Stimulated activated naive CD8-positive, alpha-beta T cell treated with anti-CD3 and anti-CD28 coated beads, Interleukin-15, amount 100 ng/mL, for 72 hours (primary cell): ENCODE results near the gene ZFYVE19.

Experiments used
- ATAC-seq: fragments of 150-1000 bp; cut with Tn5 transposase; 2 replicates; pipeline ENCODE4 v1.10.0; 2021; ENCODE audit warnings: mild to moderate bottlenecking, moderate library complexity
- DNase-seq, 2 donors: peaks; one replicate each; pipeline ENCODE4 v3.0.0; 2021 to 2022
- H3K27ac Mint-ChIP-seq, 2 donors: one replicate each; pipeline ENCODE4 v1.8.0; 2022; ENCODE audit warnings: mild to moderate bottlenecking in 2 of 2, mixed read lengths in 2 of 2, moderate library complexity in 2 of 2
- H3K27me3 Mint-ChIP-seq: one replicate; pipeline ENCODE4 v1.8.0; 2022; ENCODE audit warnings: mixed read lengths
- H3K4me1 Mint-ChIP-seq: one replicate; pipeline ENCODE4 v1.8.0; 2022; ENCODE audit warnings: mild to moderate bottlenecking, mixed read lengths
- H3K4me3 Mint-ChIP-seq, 2 donors: one replicate each; pipeline ENCODE4 v1.8.0; 2022; ENCODE audit warnings: mild to moderate bottlenecking in 2 of 2, mixed read lengths in 2 of 2, moderate library complexity in 1 of 2
- H3K9me3 Mint-ChIP-seq, 2 donors: one replicate each; pipeline ENCODE4 v1.8.0; 2022; ENCODE audit warnings: mixed read lengths in 2 of 2

ZFYVE19 gene

DNA sequence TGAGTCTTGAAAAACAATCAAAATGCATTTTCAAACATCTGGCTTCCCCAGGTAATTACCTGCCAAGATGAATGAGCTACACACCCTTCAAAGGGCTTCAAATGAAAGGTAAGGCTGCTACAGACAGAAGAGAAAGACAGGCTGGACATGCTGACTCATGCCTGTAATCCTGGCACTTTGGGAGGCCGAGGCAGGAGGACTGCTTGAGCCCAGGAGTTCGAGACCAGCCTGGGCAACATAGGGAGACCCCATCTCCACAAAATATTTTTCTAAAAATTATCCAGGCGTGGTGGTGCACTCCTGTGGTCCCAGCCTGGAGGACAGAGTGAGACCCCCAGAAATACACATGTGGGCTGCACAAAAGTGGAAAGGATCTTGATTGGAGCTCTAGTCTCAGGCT is 14.5 kb upstream of the ZFYVE19 start:
- Mint-ChIP-seq H3K4me1 (peaks cover 30% of the 10 kb centered on the region), H3K4me3 (no peak overlapping the region), H3K27ac (no peak overlapping the region), H3K27me3 (no peaks in the 10 kb centered on the region), H3K9me3 (no peaks in the 10 kb centered on the region)
- no peak for DNase-seq
- ATAC-seq, result no peak

DNA sequence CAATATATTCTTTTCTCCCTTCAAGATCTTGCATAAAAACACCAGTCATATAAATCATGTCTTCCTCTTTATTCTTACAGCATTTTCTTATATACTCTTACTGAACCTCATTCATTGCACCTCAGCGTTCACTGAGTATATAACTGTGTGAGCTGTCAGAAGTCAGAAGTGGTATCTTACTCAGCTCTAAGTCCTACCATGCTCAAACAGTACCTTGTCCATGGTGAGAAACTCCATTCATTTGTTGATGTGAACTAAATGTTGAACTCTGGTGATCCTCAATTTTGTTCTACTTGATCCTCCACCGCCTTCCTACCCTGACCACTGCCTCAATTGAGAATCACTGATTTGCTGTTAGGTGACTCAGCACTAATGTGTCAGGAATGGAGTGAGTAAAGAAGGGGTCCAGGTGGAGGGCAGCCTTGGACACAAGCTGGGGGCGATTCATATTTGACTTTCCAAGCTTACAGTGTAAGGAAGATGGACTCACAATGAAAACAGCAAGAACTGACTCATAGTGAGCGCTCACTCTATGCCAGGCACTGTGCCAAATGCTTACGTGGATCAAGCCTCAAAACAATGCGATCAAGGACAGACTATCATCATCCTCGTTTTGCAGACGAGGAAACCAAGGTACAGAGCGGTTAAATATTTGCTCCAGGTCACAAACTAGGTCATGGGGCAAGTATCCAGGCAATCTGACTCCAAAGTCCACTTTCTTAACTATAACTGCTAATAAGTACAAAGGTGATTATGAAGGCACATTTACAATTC is 13.5 kb upstream of the ZFYVE19 start:
- H3K4me3 Mint-ChIP-seq, result no peak overlapping the region
- peaks cover 28% of the 10 kb centered on the region for H3K4me1 Mint-ChIP-seq
- no peaks in the 10 kb centered on the region for H3K27me3 Mint-ChIP-seq
- no peak overlapping the region for H3K27ac Mint-ChIP-seq
- no peak for DNase-seq
- ATAC-seq, result peak; percentile 37
- no peaks in the 10 kb centered on the region for H3K9me3 Mint-ChIP-seq

DNA sequence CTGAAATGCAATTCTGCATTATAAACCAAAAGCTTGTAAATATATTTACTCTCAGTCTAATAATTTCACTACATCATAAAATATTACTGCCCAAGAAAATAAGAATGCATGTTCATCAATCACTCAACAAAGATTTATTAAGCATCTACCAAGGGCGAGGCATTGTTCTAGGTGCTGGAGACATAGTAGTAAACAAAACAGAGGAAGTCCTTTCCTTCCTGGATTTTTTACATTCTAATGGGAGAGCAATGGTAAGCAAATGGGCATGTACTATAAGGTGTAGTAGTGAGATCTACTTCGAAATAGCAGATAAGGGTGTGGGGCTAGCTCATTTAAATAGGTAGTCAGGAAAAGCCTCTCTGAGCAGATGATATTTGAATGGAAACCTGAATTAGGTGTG is 10.8 kb upstream of the ZFYVE19 start:
- H3K27ac Mint-ChIP-seq, result no peak overlapping the region
- H3K27me3 Mint-ChIP-seq, result no peaks in the 10 kb centered on the region
- ATAC-seq (no peak), DNase-seq (no peak)
- H3K4me3 Mint-ChIP-seq, result no peak overlapping the region
- H3K9me3 Mint-ChIP-seq, result no peaks in the 10 kb centered on the region
- H3K4me1 Mint-ChIP-seq, result peaks cover 24% of the 10 kb centered on the region

DNA sequence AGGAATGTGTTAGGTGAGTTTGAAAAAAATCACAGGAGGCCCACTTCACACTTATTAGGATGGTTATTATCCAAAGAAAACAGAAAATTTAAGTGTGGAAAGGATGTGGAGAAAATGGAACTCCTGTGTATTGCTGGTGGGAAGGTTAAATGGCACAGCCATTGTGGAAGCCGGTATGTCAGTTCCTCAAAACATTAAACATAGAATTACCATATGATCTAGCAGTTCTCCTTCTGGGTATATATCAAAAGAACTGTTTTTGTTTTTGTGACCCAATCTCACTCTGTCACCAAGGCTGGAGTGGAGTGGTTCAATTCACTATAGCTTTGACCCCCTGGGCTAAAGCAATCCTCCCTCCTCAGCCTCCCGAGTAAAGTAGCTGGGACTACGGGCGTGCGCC is 10.4 kb upstream of the ZFYVE19 start:
- DNase-seq (no peak), ATAC-seq (no peak)
- H3K4me3 Mint-ChIP-seq, result no peak overlapping the region
- no peaks in the 10 kb centered on the region for H3K27me3 Mint-ChIP-seq
- no peak overlapping the region for H3K27ac Mint-ChIP-seq
- peaks cover 29% of the 10 kb centered on the region for H3K4me1 Mint-ChIP-seq
- H3K9me3 Mint-ChIP-seq, result no peaks in the 10 kb centered on the region

DNA sequence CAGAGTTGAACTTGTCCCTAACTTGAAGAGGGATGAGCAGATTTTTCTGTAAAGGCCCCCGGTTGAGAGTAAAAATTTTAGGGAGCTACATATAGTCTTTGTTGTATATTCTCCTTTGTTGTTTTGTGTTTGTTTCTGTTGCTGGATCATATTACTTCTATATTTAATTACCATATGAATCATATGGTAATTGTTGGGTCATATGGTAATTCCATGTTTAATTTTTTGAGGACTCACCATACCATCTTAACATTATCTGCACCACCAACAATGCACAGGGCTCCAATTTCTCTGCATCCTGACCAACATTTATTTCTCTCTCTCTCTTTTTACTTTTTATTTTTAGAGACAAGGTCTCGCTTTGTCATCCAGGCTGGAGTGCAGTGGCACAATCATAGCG is 7.4 kb upstream of the ZFYVE19 start:
- no peak for ATAC-seq
- Mint-ChIP-seq H3K27ac (no peak overlapping the region), H3K4me3 (no peak overlapping the region), H3K4me1 (peaks cover 27% of the 10 kb centered on the region), H3K27me3 (no peaks in the 10 kb centered on the region), H3K9me3 (no peaks in the 10 kb centered on the region)
- DNase-seq, result no peak

DNA sequence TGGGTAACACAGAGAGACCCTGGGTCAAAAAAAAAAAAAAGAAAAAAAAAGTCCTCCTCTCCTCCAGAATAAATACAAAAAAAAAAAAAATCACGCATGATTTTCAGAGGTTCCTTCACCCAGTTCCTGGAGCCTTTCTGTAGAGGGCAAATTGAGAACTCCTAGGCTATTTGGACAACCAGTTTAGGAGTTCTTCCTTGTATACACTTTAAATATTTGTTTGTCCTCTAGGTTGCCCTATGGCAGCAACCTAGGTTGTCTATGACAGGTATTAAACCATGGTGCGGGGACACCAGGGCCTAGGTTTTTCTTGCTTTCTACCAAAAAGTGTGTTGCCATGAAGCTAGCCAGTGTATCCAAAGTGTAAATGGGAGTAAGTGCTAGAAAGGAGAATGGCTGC is 3.8 kb upstream of the ZFYVE19 start:
- H3K9me3 Mint-ChIP-seq, result no peaks in the 10 kb centered on the region
- peaks cover 31% of the 10 kb centered on the region for H3K4me1 Mint-ChIP-seq
- no peaks in the 10 kb centered on the region for H3K27me3 Mint-ChIP-seq
- ATAC-seq (no peak), DNase-seq (no peak)
- no peak overlapping the region for H3K4me3 Mint-ChIP-seq
- no peak overlapping the region for H3K27ac Mint-ChIP-seq

DNA sequence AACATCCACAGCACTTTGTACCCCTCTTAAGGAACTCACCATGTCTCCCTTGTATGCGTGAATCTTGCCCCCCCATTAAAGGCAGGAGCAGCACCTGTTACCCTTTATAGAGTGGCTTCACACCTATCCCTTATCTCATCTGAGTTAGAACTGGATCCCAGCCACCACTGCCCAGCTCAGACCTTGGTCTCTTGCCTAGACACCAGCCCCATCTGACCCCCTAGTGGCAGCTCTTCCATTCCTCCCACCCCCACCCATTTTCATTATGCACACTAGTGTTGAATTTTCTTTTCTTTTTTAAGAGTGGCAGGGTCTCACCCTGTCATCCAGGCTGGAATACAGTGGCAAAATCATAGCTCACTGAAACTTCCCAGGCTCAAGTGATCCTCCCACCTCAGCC is 3.2 kb upstream of the ZFYVE19 start:
- no peaks in the 10 kb centered on the region for H3K9me3 Mint-ChIP-seq
- ATAC-seq (no peak), DNase-seq (no peak)
- no peak overlapping the region for H3K4me3 Mint-ChIP-seq
- peaks cover 31% of the 10 kb centered on the region for H3K4me1 Mint-ChIP-seq
- no peak overlapping the region for H3K27ac Mint-ChIP-seq
- H3K27me3 Mint-ChIP-seq, result no peaks in the 10 kb centered on the region

DNA sequence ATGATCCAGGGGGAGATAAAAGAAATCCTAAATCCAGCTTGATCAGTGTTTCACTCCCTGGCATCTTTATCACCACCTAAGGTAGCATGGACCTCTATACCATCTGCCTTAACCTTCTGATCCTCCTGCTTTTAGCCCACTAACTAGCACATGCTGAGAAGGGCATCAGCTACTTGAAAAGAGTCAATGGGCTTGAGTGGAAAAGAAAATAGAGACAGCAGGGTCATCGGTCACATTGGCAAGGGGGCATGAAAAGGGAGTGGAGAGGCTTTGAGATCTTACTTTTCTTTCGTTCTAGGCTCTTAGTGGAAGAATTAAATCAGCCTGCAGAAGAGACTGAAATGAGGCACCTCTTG is 239 bp upstream of the ZFYVE19 start:
- no peak for DNase-seq
- Mint-ChIP-seq H3K27ac (peak overlapping the region; percentile 97 to 100), H3K4me3 (peak overlapping the region; percentile 95 to 100), H3K9me3 (no peaks in the 10 kb centered on the region), H3K4me1 (peaks cover 30% of the 10 kb centered on the region), H3K27me3 (no peaks in the 10 kb centered on the region)
- peak; percentile 3 for ATAC-seq

DNA sequence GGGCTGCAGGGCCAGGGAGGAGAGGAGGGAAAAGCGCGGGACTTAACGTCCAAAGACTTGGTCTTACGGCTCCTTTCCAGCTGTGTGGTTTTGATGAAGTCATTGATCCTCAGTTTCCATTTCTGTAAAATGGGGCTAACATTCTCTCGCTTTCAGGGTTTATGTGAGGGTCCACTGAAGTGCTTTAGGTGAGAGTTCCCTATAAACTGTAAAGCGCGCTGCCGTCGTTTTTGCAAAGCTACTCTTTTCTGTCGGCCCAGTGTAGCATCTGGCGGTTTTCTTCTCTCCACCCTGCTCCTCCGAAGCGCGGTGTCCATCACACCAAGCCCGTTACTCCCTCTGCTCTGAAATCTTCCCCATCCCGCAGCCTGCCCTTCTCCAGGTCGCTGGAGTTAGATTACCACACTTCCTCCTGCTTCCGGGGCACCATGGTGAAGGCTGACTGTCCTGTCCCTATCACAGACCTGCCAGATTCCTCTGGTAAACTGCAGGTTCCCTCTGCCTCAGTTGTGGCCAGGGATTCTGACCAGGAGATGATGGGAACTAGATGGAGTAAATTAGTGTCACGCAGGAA is 1.1 kb downstream of the ZFYVE19 start:
- H3K27ac Mint-ChIP-seq, result peak overlapping the region; percentile 97 to 100
- no peak for DNase-seq
- peaks cover 21% of the 10 kb centered on the region for H3K4me1 Mint-ChIP-seq
- ATAC-seq, result no peak
- H3K9me3 Mint-ChIP-seq, result no peaks in the 10 kb centered on the region
- no peaks in the 10 kb centered on the region for H3K27me3 Mint-ChIP-seq
- H3K4me3 Mint-ChIP-seq, result peak overlapping the region; percentile 95 to 100

DNA sequence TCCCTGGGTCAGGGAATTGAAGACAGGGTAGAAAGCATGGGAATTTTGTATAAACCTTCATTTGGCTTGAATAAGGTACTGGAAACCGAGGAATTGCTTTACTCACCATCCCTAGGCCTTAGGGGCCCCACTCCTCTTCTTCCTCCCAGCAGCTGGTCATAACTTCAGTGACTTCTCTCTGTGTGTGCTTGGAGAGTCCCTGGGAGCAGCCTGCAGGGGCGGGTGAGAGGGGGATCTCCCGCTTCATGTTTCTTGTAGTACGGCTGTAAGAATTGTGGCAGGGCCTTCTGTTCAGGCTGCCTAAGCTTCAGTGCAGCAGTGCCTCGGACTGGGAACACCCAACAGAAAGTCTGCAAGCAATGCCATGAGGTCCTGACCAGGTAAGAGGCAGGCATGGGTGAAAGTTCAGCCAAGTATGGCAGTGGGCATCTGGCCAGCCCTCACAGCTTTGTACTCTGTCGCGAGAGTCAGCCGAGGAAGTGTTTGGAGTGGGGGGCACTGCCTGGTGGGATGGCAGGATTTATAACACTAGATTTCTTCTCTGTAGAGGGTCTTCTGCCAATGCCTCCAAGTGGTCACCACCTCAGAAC is 2.1 kb downstream of the ZFYVE19 start:
- Mint-ChIP-seq H3K27me3 (no peaks in the 10 kb centered on the region), H3K27ac (no peak overlapping the region), H3K4me1 (peaks cover 21% of the 10 kb centered on the region), H3K9me3 (no peaks in the 10 kb centered on the region), H3K4me3 (peak overlapping the region; percentile 95 to 100)
- no peak for ATAC-seq
- no peak for DNase-seq

DNA sequence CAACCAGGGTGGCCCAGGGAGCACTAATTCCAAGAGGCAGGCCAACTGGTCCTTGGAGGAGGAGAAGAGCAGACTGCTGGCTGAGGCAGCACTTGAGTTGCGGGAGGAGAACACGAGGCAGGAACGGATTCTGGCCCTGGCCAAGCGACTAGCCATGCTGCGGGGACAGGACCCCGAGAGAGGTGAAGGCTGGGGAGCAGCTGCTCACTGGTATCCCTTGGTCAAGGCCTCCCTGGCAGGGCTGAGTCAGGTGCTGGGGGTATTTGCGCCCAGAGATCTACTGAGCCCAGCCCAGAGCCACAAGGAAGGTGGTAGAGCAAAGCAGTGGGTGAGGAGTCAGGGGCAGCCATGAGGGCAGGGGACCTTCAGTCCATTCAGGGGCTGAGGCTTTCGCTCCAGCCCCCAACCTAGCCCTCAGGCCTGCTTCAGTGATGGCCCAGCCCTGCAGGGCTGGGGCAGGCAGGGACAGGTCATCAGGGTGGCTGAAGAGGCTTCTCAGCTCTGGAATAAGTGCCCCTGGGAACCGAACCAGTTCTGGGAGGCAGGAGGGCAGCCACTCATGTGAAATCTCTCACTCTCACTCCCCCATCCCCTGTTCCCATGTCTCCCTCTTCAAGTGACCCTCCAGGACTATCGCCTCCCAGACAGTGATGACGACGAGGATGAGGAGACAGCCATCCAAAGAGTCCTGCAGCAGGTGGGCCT is 6.0 kb downstream of the ZFYVE19 start:
- Mint-ChIP-seq H3K9me3 (no peaks in the 10 kb centered on the region), H3K27ac (no peak overlapping the region), H3K4me3 (no peak overlapping the region), H3K4me1 (peaks cover 16% of the 10 kb centered on the region), H3K27me3 (no peaks in the 10 kb centered on the region)
- ATAC-seq, result no peak
- no peak for DNase-seq

DNA sequence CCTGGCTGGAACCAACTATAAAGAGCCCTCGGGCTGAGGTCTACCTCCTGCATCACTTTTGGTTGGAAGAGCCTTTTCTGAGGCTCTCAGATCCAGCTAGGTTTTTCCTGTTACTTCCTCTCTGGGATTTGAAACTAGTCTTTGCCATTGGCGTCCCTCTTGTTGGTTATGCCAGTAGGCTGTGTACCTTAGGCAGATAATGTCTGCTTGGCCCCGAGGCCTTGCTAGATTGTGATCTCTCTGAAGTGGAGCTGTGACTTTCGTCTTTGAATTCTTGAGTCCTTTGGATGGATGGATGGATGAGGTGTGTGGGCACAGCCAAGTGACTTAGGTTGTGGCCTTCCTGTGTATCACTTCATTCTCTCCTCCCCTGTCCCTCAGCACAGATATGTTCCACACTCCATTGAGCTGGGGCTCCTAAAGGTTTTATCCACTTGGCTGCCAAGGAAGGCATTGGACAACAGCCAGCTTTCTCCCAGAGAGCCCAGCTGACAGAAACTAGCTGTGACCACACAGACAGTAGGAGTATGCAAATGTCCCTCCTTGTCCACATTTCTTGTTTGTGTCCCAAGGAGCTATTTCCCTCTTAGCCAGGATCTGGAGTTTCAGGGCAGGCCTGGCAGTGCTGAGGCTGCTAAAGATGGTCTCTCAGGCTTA is 8.3 kb downstream of the ZFYVE19 start:
- H3K4me3 Mint-ChIP-seq, result no peak overlapping the region
- H3K9me3 Mint-ChIP-seq, result no peaks in the 10 kb centered on the region
- DNase-seq (no peak), ATAC-seq (no peak)
- no peak overlapping the region for H3K27ac Mint-ChIP-seq
- no peaks in the 10 kb centered on the region for H3K27me3 Mint-ChIP-seq
- no peaks in the 10 kb centered on the region for H3K4me1 Mint-ChIP-seq

DNA sequence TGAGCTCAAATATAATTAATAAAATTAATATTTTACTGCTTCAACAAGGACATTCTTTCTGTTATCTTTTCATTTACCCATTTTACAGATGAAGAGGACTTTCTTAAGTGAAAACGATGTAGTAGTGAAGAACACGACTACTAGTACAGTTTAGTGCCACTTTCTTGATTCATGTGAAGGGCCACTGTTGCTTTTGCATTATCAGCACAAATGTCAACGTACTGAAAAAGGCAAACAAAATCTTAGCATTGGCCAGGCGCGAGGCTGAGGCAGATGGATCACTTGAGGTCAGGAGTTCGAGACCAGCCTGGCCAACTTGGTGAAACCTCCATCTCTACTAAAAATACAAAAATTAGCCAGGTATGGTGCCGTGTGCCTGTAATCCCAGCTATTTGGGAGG is 12.2 kb downstream of the ZFYVE19 start:
- H3K27ac Mint-ChIP-seq, result no peak overlapping the region
- no peaks in the 10 kb centered on the region for H3K9me3 Mint-ChIP-seq
- H3K4me1 Mint-ChIP-seq, result no peaks in the 10 kb centered on the region
- no peak for DNase-seq
- H3K4me3 Mint-ChIP-seq, result no peak overlapping the region
- no peak for ATAC-seq
- no peaks in the 10 kb centered on the region for H3K27me3 Mint-ChIP-seq

DNA sequence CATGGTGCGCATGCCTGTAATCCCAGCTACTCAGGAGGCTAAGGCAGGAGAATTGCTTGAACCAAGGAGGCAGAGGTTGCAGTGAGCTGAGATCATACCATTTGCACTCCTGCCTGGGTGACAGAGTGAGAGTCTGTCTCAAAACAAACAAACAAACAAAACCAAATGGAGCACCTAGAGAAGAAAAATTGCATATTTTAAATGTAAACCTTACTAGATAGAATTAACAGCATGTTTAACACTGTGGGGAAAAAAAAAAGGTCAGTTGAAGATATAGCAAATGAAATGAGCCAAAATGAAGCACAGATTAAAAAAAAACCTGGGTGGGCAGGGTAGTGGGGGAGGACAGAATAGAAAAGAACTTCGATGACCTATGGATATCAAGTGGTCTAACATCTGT is 14.3 kb downstream of the ZFYVE19 start:
- H3K9me3 Mint-ChIP-seq, result no peaks in the 10 kb centered on the region
- no peaks in the 10 kb centered on the region for H3K27me3 Mint-ChIP-seq
- H3K27ac Mint-ChIP-seq, result no peak overlapping the region
- ATAC-seq (no peak), DNase-seq (no peak)
- H3K4me3 Mint-ChIP-seq, result no peak overlapping the region
- no peaks in the 10 kb centered on the region for H3K4me1 Mint-ChIP-seq

DNA sequence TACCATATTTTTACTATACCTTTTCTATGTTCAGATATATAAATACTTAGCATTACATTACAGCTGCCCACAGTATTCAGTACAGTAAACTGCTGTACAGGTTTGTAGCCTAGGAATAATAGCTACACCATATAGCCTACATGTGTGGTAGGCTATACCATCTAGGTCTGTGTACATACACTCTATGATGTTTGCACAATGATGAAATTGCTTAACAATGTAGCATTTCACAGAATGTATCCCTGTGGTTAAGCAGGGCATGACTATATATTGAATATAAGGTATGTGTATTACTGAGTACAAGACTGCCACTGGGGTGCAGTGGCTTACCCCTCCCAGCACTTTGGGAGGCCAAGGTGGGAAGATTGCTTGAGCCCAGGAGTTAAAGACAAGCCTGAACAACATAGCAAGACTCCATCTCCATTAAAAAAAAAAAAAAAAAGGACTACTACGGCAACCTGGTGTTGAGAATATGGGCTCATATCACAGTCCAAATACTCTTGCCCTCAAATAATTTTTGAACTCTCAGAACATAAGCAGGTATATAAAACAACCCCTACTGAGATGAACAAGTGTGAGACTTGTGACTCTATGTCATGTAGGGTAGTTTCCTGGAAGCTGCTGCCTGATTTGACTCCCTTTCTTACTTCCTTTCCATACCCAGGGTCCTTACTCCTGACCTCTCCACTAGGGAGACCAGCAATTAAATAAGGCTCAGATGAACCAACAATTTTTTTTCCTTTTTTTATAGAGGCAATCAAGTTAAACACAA is 16.9 kb downstream of the ZFYVE19 start:
- H3K27ac Mint-ChIP-seq, result peak overlapping the region in 1 of 2 donors; percentile 82
- H3K9me3 Mint-ChIP-seq, result no peaks in the 10 kb centered on the region
- peak; percentile 50 for ATAC-seq
- no peaks in the 10 kb centered on the region for H3K27me3 Mint-ChIP-seq
- H3K4me3 Mint-ChIP-seq, result no peak overlapping the region
- DNase-seq, result no peak
- no peaks in the 10 kb centered on the region for H3K4me1 Mint-ChIP-seq
